Smooth muscle cell (in vitro differentiated cells): ENCODE measurements around the gene PHACTR3. TPM values are rescaled to one million over a fixed set of nuclear protein-coding genes. Genes with fewer than 3 reads are reported as not detected.

Experiments
- DNase-seq: peaks from one replicate; lab custom pipeline; 2025; ENCODE audit not compliant: unreplicated experiment; lab: John Stamatoyannopoulos, UW
- H2AFZ ChIP-seq: fragments of 200-600 bp; sonication (generic); 2 replicates; pipeline ENCODE4 v1.6.0; 2016; ENCODE audit warnings: antibody characterized with exemption, low read depth, mild to moderate bottlenecking
- H3F3A ChIP-seq: fragments of 200-600 bp; sonication (generic); 2 replicates; pipeline ENCODE4 v1.6.0; 2017; ENCODE audit warnings: antibody characterized with exemption, low read depth
- H3K27ac ChIP-seq: fragments of 200-600 bp; sonication (generic); 2 replicates; pipeline ENCODE4 v1.5.1; 2016; ENCODE audit warnings: low read depth, mild to moderate bottlenecking
- H3K27me3 ChIP-seq: fragments of 200-600 bp; sonication (generic); 2 replicates; pipeline ENCODE4 v1.6.1; 2016; ENCODE audit warnings: low read depth, mild to moderate bottlenecking
- H3K36me3 ChIP-seq: fragments of 200-600 bp; sonication (generic); 2 replicates; pipeline ENCODE4 v1.5.1; 2016; ENCODE audit warnings: low read depth
- H3K4me1 ChIP-seq: fragments of 200-600 bp; sonication (generic); 2 replicates; pipeline ENCODE4 v1.5.1; 2016; ENCODE audit warnings: low read depth
- H3K4me2 ChIP-seq: fragments of 200-600 bp; sonication (generic); 2 replicates; pipeline ENCODE4 v1.6.0; 2016; ENCODE audit warnings: mild to moderate bottlenecking
- H3K4me3 ChIP-seq: fragments of 200-600 bp; sonication (generic); 2 replicates; pipeline ENCODE4 v1.5.1; 2016; ENCODE audit warnings: mild to moderate bottlenecking
- H3K79me2 ChIP-seq: fragments of 200-600 bp; sonication (generic); 2 replicates; pipeline ENCODE4 v1.6.0; 2016; ENCODE audit warnings: low read depth, mild to moderate bottlenecking
- H3K9ac ChIP-seq: fragments of 200-600 bp; sonication (generic); 2 replicates; pipeline ENCODE4 v1.6.0; 2016; ENCODE audit warnings: low read depth
- H3K9me3 ChIP-seq: fragments of 200-600 bp; sonication (generic); replicated peaks from 2 replicates; pipeline ENCODE4 v1.5.1; 2016; ENCODE audit warnings: low read depth
- H4K20me1 ChIP-seq: fragments of 200-600 bp; sonication (generic); 2 replicates; pipeline ENCODE4 v1.6.0; 2016; ENCODE audit warnings: low read depth
- CTCF ChIP-seq: fragments of 200-600 bp; sonication (generic); IDR thresholded peaks from 2 replicates; pipeline ENCODE4 v1.5.1; 2017; ENCODE audit warnings: borderline replicate concordance, mild to moderate bottlenecking, antibody characterized with exemption; ENCODE audit not compliant: insufficient read depth, poor library complexity, severe bottlenecking
- WGBS: methylation state at CpG from one replicate; pipeline ENCODE4 v1.1.7; 2016; ENCODE audit warnings: low lambda C conversion rate; 5-methylcytosine and 5-hydroxymethylcytosine counted together
- polyA plus RNA-seq: library from polyadenylated mRNA; unstranded; fragments of >200 nt; fragmentation: Nextera tagmentation; extraction: Ambion mirVana; gene quantifications from 2 replicates; pipeline ENCODE4 v1.2.1, GENCODE V29; 2016
- total RNA-seq: library from RNA; depleted of rRNA; stranded (reverse); fragments of >200 nt; gene quantifications from 2 replicates; pipeline ENCODE4 v1.2.3, GENCODE V29; 2014

Gene PHACTR3
- total and polyA plus RNA-seq, 2 experiments from 2014 or later = 0.76 to 2.6 TPM

GRCh38 chr20:59632541-59633113 is 28.3 kb downstream of the PHACTR3 start:
- no peaks in the 10 kb centered on the region for H3K4me1 ChIP-seq
- no peaks in the 10 kb centered on the region for H3K9me3 ChIP-seq
- H3K4me2 ChIP-seq = no peak overlapping the region
- no peak for TF ChIP-seq CTCF
- H3K27me3 ChIP-seq = no peaks in the 10 kb centered on the region
- H3K36me3 ChIP-seq = no peaks in the 10 kb centered on the region
- WGBS = 90% methylated on average over 8 of the region's 8 CpGs
- no peak overlapping the region for H3K4me3 ChIP-seq
- H4K20me1 ChIP-seq = no peaks in the 10 kb centered on the region
- no peak for DNase-seq
- no peak overlapping the region for H3K27ac ChIP-seq
- no peaks in the 10 kb centered on the region for H3F3A ChIP-seq
- no peak overlapping the region for H2AFZ ChIP-seq
- no peak overlapping the region for H3K9ac ChIP-seq
- no peaks in the 10 kb centered on the region for H3K79me2 ChIP-seq

GRCh38 chr20:59633656-59634251 is 29.4 kb downstream of the PHACTR3 start:
- no peak overlapping the region for H3K4me2 ChIP-seq

GRCh38 chr20:59634435-59635005 is 30.2 kb downstream of the PHACTR3 start:
- H3K4me2 ChIP-seq = no peak overlapping the region
- no peak overlapping the region for H3K9ac ChIP-seq
- no peak overlapping the region for H3K27ac ChIP-seq
- H3K27me3 ChIP-seq = no peaks in the 10 kb centered on the region
- no peak for DNase-seq
- H4K20me1 ChIP-seq = no peaks in the 10 kb centered on the region
- H3K4me3 ChIP-seq = no peak overlapping the region
- no peak for TF ChIP-seq CTCF
- H2AFZ ChIP-seq = no peak overlapping the region
- H3K9me3 ChIP-seq = no peaks in the 10 kb centered on the region
- 78% methylated on average over 18 of the region's 18 CpGs for WGBS
- no peaks in the 10 kb centered on the region for H3F3A ChIP-seq
- H3K79me2 ChIP-seq = no peaks in the 10 kb centered on the region
- H3K4me1 ChIP-seq = no peaks in the 10 kb centered on the region
- no peaks in the 10 kb centered on the region for H3K36me3 ChIP-seq

More at GRCh38 chr20:59633656-59634251, 29.4 kb downstream of the PHACTR3 start:
- no peaks in the 10 kb centered on the region for H3F3A ChIP-seq
- H3K27me3 ChIP-seq = no peaks in the 10 kb centered on the region
- DNase-seq = no peak
- no peak overlapping the region for H2AFZ ChIP-seq
- H3K4me1 ChIP-seq = no peaks in the 10 kb centered on the region
- H3K9me3 ChIP-seq = no peaks in the 10 kb centered on the region
- no peak for TF ChIP-seq CTCF
- no peaks in the 10 kb centered on the region for H3K36me3 ChIP-seq
- WGBS = 93% methylated on average over 6 of the region's 6 CpGs
- H3K4me3 ChIP-seq = no peak overlapping the region
- H3K9ac ChIP-seq = no peak overlapping the region
- H4K20me1 ChIP-seq = no peaks in the 10 kb centered on the region
- H3K79me2 ChIP-seq = no peaks in the 10 kb centered on the region
- H3K27ac ChIP-seq = no peak overlapping the region
